GM12865 (cell line): ENCODE data around the gene EPHB1.

ENCODE experiments used
- DNase-seq: peaks from one replicate; pipeline ENCODE4 v3.0.0; 2010; ENCODE audit warnings: low read depth
- H3K4me3 ChIP-seq: 2 replicates; pipeline ENCODE4 v1.5.1; 2011; ENCODE audit warnings: mild to moderate bottlenecking, low read depth, low read length, control low read depth
- CTCF ChIP-seq: IDR thresholded peaks from 2 replicates; pipeline ENCODE4 v1.5.1; 2011; ENCODE audit warnings: low read length, control low read depth, low read depth, inconsistent platforms; ENCODE audit not compliant: insufficient read depth; ENCODE audit errors: missing control alignments

EPHB1 gene

GRCh38 chr3:135246027-135246426, 451.0 kb downstream of the EPHB1 start:
- TF ChIP-seq CTCF: peak; percentile 22
- H3K4me3 ChIP-seq: no peak overlapping the region
- DNase-seq: no peak

GRCh38 chr3:135248213-135248612, 453.2 kb downstream of the EPHB1 start:
- no peak for TF ChIP-seq CTCF
- no peak overlapping the region for H3K4me3 ChIP-seq
- DNase-seq: no peak

GRCh38 chr3:135249186-135249585, 454.1 kb downstream of the EPHB1 start:
- no peak overlapping the region for H3K4me3 ChIP-seq
- no peak for TF ChIP-seq CTCF
- DNase-seq: no peak

GRCh38 chr3:135258916-135259315, 463.9 kb downstream of the EPHB1 start:
- no peak overlapping the region for H3K4me3 ChIP-seq
- no peak for DNase-seq
- no peak for TF ChIP-seq CTCF

- no peak overlapping the region for H3K4me3 ChIP-seq
- DNase-seq: no peak
- TF ChIP-seq CTCF: no peak
Measured at GRCh38 chr3:135260025-135260424, 465.0 kb downstream of the EPHB1 start.

GRCh38 chr3:135261214-135261775, 466.2 kb downstream of the EPHB1 start:
- no peak overlapping the region for H3K4me3 ChIP-seq
- DNase-seq: no peak
- TF ChIP-seq CTCF: no peak

- no peak for TF ChIP-seq CTCF
Measured at GRCh38 chr3:135261916-135262315, 466.9 kb downstream of the EPHB1 start.

More at GRCh38 chr3:135261916-135262315, 466.9 kb downstream of the EPHB1 start:
- no peak overlapping the region for H3K4me3 ChIP-seq
- DNase-seq: no peak
